Progenitor cell of endocrine pancreas (in vitro differentiated cells): ENCODE results near the gene SFTA2. TPM values are rescaled to one million over a fixed set of nuclear protein-coding genes. Genes with fewer than 3 reads are reported as not detected.

Experiments used
- DNase-seq: peaks from one replicate; pipeline ENCODE4 v3.0.0; 2021; ENCODE audit warnings: low spot score; ENCODE audit not compliant: unreplicated experiment
- H3K27ac Mint-ChIP-seq: 2 replicates; pipeline ENCODE4 v1.8.0; 2021; ENCODE audit warnings: mild to moderate bottlenecking, moderate library complexity, mixed read lengths
- H3K27me3 Mint-ChIP-seq: 2 replicates; pipeline ENCODE4 v1.8.0; 2021; ENCODE audit warnings: mixed read lengths
- H3K36me3 Mint-ChIP-seq: 2 replicates; pipeline ENCODE4 v1.8.0; 2022; ENCODE audit warnings: mixed read lengths; ENCODE audit not compliant: insufficient read depth
- H3K4me1 Mint-ChIP-seq: 2 replicates; pipeline ENCODE4 v1.8.0; 2021; ENCODE audit warnings: low read depth, mixed read lengths
- H3K4me3 Mint-ChIP-seq: 2 replicates; pipeline ENCODE4 v1.8.0; 2021; ENCODE audit warnings: low read depth, mild to moderate bottlenecking, moderate library complexity, mixed read lengths
- H3K9me3 Mint-ChIP-seq: 2 replicates; pipeline ENCODE4 v1.8.0; 2021; ENCODE audit warnings: low read depth, mixed read lengths
- total RNA-seq: library from RNA; stranded (reverse); gene quantifications from 2 replicates; pipeline ENCODE4 v1.2.1, GENCODE V29; 2021
- TF ChIP-seq, protein P1 (sequence below): fragments of 200-600 bp; sonication (generic); IDR thresholded peaks from one replicate; pipeline ENCODE4 v1.5.0; 2021; ENCODE audit warnings: antibody characterized with exemption, mild to moderate bottlenecking; ENCODE audit not compliant: unreplicated experiment

Gene SFTA2
- total RNA-seq, 1 donor from 2014 or later, result 2.6 TPM

DNA sequence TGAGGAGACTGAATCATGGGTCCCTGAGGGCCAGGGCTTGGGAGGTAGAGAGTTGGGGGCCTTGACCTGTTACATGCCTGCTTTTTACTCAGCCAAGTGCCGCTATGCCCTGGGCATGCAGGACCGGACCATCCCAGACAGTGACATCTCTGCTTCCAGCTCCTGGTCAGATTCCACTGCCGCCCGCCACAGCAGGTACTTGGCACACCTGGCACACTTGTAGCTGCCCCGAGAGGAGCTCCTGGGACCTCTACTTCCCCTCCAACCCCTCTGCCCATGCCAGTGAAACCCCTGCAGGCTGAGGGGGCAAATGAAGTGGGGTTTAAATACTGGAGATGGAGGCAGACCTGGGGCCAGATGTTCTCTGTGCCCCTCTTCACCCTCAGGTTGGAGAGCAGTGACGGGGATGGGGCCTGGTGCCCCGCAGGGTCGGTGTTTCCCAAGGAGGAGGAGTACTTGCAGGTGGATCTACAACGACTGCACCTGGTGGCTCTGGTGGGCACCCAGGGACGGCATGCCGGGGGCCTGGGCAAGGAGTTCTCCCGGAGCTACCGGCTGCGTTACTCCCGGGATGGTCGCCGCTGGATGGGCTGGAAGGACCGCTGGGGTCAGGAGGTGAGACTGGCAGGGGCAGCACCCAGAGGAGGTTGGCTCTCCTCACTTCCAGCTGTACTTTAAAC lies 43.0 kb downstream of the SFTA2 start:
- DNase-seq, result no peak
- TF ChIP-seq, protein P1, sequence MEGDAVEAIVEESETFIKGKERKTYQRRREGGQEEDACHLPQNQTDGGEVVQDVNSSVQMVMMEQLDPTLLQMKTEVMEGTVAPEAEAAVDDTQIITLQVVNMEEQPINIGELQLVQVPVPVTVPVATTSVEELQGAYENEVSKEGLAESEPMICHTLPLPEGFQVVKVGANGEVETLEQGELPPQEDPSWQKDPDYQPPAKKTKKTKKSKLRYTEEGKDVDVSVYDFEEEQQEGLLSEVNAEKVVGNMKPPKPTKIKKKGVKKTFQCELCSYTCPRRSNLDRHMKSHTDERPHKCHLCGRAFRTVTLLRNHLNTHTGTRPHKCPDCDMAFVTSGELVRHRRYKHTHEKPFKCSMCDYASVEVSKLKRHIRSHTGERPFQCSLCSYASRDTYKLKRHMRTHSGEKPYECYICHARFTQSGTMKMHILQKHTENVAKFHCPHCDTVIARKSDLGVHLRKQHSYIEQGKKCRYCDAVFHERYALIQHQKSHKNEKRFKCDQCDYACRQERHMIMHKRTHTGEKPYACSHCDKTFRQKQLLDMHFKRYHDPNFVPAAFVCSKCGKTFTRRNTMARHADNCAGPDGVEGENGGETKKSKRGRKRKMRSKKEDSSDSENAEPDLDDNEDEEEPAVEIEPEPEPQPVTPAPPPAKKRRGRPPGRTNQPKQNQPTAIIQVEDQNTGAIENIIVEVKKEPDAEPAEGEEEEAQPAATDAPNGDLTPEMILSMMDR, result no peak
- peaks cover 14% of the 10 kb centered on the region for H3K36me3 Mint-ChIP-seq

GRCh38 chr6:30887901-30888815 lies 43.8 kb downstream of the SFTA2 start:
- peak overlapping the region; percentile 33 for H3K27ac Mint-ChIP-seq
- no peak for DNase-seq
- peaks cover 24% of the 10 kb centered on the region for H3K4me1 Mint-ChIP-seq

More for the DNA sequence above, 43.0 kb downstream of the SFTA2 start:
- Mint-ChIP-seq H3K4me1 (peaks cover 19% of the 10 kb centered on the region), H3K27me3 (no peaks in the 10 kb centered on the region), H3K27ac (no peak overlapping the region), H3K9me3 (no peaks in the 10 kb centered on the region), H3K4me3 (no peak overlapping the region)

GRCh38 chr6:30886897-30887255 lies 45.1 kb downstream of the SFTA2 start:
- Mint-ChIP-seq H3K27ac (peak overlapping the region; percentile 95), H3K27me3 (no peaks in the 10 kb centered on the region), H3K4me3 (no peak overlapping the region), H3K4me1 (peaks cover 36% of the 10 kb centered on the region), H3K36me3 (peaks cover 8% of the 10 kb centered on the region), H3K9me3 (no peaks in the 10 kb centered on the region)
- TF ChIP-seq, protein P1, result no peak
- DNase-seq, result no peak

More at GRCh38 chr6:30887901-30888815, 43.8 kb downstream of the SFTA2 start:
- Mint-ChIP-seq H3K36me3 (peaks cover 14% of the 10 kb centered on the region), H3K9me3 (no peaks in the 10 kb centered on the region), H3K4me3 (no peak overlapping the region), H3K27me3 (no peaks in the 10 kb centered on the region)
- TF ChIP-seq, protein P1, result no peak

GRCh38 chr6:30885999-30886896 lies 45.7 kb downstream of the SFTA2 start:
- TF ChIP-seq, protein P1, result no peak
- peaks cover 42% of the 10 kb centered on the region for H3K4me1 Mint-ChIP-seq

More at GRCh38 chr6:30885999-30886896, 45.7 kb downstream of the SFTA2 start:
- peak overlapping the region; percentile 95 for H3K27ac Mint-ChIP-seq
- no peak for DNase-seq
- H3K36me3 Mint-ChIP-seq, result peaks cover 8% of the 10 kb centered on the region
- H3K9me3 Mint-ChIP-seq, result no peaks in the 10 kb centered on the region
- H3K27me3 Mint-ChIP-seq, result peaks cover 3% of the 10 kb centered on the region
- peak overlapping the region; percentile 84 for H3K4me3 Mint-ChIP-seq
